GM21576 (cell line): ENCODE results near the gene DCDC2.
"Not testable (repeated sequence)": the region's sequence is repeated elsewhere in the genome, so short reads cannot be mapped to it uniquely, and the experiment has no call there.

ENCODE experiments used
- ATAC-seq: cut with Tn5 transposase; IDR thresholded peaks from one replicate; pipeline ENCODE4 v1.9.1; 2021; ENCODE audit warnings: mild to moderate bottlenecking, moderate library complexity; ENCODE audit not compliant: unreplicated experiment

The DCDC2 gene

GRCh38 chr6:24357336-24358218, at the start of gene DCDC2:
Gene DCDC2, minus strand, starts transcription at chr6:24358059. Its CDS starts 309 bp downstream, at chr6:24357750.
- no peak for ATAC-seq

GRCh38 chr6:24405262-24405661, 47.4 kb upstream of the DCDC2 start:
- no peak for ATAC-seq

GRCh38 chr6:24403501-24403824, 45.6 kb upstream of the DCDC2 start:
- ATAC-seq = no peak

GRCh38 chr6:24402697-24403500, 45.0 kb upstream of the DCDC2 start, which contains the start of gene MRS2:
Gene MRS2, plus strand, starts transcription at chr6:24402936. Its CDS starts 111 bp downstream, at chr6:24403047.
- peak; percentile 97 for ATAC-seq

GRCh38 chr6:24401458-24401857, 43.6 kb upstream of the DCDC2 start:
- no peak for ATAC-seq

- not testable (repeated sequence) for ATAC-seq
These were observed 42.5 kb upstream of the DCDC2 start for GRCh38 chr6:24400045-24401039.

- ATAC-seq = no peak
These were observed 39.8 kb upstream of the DCDC2 start for GRCh38 chr6:24397631-24398030.

GRCh38 chr6:24396824-24397223, 39.0 kb upstream of the DCDC2 start:
- ATAC-seq = no peak

- ATAC-seq = no peak
These were observed 37.0 kb upstream of the DCDC2 start for GRCh38 chr6:24394780-24395437.

GRCh38 chr6:24394061-24394779, 36.4 kb upstream of the DCDC2 start:
- ATAC-seq = no peak

- ATAC-seq = peak; percentile 85
These were observed 34.0 kb upstream of the DCDC2 start for GRCh38 chr6:24391756-24392405.

- ATAC-seq = no peak
These were observed 33.3 kb upstream of the DCDC2 start for GRCh38 chr6:24391208-24391607.

- ATAC-seq = no peak
These were observed 30.0 kb upstream of the DCDC2 start for GRCh38 chr6:24387818-24388217.

GRCh38 chr6:24385536-24386269, 27.8 kb upstream of the DCDC2 start:
- ATAC-seq = no peak

GRCh38 chr6:24384369-24385130, 26.7 kb upstream of the DCDC2 start:
- ATAC-seq = not testable (repeated sequence)

- ATAC-seq = not testable (repeated sequence)
These were observed 25.1 kb upstream of the DCDC2 start for GRCh38 chr6:24382891-24383494.

- no peak for ATAC-seq
These were observed 24.3 kb upstream of the DCDC2 start for GRCh38 chr6:24382220-24382540.
